GM19372 (cell line): Measurements from ENCODE around the gene CFAP97D2.
"Not testable (repeated sequence)": the region's sequence is repeated elsewhere in the genome, so short reads cannot be mapped to it uniquely, and the experiment has no call there.

Experiments used
- ATAC-seq: cut with Tn5 transposase; IDR thresholded peaks from one replicate; pipeline ENCODE4 v1.9.1; 2021; ENCODE audit warnings: mild to moderate bottlenecking, low read depth, moderate library complexity; ENCODE audit not compliant: unreplicated experiment

CFAP97D2 gene

DNA sequence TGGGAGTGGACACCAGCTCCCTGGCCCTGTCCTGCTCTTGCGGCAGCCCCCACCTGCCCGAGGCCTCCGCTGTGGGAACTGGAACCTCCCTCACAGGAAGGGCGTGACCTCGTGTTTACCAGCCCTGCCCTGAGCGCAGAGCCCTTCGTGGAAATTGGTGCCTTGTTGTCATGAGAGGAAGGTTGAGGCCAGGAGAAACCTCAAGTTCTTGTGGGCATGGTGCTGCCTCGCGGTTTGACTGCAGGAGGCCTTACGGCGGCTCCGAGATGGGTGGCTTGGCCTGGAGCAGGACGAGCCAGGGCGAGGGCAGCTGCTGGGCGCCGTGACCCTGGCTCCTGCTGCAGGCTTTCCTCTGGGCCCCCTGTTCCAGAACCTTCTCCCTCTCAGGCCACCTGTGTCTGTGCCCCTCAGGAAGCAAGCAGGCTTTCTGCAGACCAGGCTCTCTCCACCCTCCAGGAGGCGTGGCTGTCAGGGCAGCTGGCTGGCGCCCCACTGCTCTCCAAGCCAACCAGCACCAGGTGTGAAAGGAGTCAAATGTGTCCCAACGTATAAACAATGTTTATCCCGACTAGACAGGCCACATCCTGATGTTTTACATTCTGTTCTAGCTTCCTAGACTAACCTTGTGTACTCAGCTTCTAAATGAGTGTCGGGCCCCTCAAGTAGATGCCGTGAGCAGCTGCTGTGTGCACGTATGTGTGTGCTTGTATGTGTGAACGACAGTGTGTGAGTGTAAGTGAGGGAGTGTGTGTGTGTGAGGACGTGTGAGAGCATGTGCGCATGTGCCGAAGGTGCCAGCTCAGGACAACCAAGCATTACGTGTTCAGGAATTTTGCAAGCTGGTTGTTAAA is 36.2 kb upstream of the CFAP97D2 start:
- ATAC-seq = no peak

DNA sequence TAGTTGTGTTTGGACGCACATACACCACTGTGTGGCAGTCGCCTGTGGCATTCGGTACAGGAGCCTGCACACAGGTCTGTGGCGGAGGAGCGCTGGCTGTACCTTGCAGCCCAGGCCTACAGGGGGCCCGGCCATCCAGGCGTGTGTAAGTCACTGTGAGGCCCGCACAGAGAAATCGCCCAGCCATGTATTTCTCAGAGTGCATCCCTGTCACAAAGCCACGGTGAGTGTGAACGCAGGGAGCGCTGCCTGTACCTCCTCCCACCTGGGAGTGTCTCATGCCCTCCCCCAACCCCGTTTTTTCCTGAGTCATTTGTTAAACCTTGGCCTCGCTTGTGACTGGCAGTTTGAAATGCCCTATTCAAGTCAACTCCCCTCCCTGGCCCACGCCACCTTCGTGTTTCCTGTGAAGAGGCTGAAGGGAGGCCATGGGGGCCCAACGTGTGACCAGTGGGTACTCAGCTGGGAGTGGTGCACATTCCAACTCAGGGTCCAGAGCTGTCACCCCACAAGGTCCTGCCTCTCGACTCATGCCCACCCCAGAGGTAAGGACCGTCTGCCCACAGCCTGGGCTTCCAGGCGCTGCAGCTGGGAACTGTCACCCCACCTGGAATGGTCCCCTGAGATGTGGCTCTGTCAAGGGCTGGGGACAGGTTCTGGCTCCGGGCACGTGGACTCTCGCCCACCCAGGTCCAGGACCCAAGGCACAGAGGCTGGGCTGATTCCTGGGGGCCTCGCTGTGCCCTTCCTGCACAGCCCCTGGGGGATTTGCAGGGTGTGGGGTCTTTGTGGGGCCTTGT is 35.1 kb upstream of the CFAP97D2 start:
- ATAC-seq = no peak

DNA sequence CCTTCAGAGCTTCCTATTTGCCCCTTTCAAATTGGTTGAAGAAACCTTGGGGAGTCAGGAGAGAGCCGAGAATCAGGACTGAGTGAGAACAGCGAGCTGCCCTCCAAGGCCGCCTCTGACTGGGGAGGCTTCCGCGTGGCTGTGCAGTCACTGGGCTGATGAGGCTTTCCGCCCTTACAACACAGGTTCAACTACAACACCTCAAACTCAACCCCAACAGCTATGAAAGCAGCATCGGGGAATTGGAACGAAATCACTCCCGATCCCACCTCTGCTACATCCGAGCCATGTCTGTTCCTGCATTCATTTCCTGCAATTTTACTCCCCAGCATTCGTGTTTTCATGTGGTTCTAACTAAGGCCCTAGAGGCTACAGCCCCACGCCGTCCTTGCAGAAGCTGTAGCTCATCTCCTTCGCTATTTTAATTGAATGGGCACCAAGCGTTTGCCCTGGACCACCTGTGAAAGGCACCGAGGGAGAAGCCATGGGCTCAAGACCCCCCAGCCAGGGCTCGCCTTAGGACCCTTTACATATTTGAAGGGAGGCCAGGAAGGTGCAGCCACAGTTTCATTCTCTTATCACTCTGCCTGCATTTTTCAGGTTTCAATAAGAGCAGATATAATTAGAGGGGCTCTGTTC is 34.3 kb upstream of the CFAP97D2 start:
- no peak for ATAC-seq

DNA sequence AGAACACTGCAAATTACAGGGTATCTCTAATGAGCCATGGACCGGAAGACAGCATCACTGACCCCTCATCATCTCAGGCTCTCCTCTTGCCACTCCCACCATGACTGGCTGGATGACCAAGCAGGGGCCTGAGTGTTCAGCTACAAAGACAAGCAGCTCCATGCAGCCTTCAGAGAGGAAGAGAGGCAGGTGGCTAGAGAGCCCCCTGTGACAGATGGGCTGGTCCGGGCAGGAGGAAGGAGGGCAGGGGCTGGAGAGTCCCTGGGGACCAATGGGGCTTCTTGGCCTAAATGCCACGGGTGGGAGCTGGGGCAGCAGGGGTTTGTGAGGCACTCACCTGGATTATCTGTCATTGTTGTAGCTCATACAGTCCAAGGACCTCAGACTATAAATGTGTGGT is 33.8 kb upstream of the CFAP97D2 start:
- ATAC-seq = no peak

DNA sequence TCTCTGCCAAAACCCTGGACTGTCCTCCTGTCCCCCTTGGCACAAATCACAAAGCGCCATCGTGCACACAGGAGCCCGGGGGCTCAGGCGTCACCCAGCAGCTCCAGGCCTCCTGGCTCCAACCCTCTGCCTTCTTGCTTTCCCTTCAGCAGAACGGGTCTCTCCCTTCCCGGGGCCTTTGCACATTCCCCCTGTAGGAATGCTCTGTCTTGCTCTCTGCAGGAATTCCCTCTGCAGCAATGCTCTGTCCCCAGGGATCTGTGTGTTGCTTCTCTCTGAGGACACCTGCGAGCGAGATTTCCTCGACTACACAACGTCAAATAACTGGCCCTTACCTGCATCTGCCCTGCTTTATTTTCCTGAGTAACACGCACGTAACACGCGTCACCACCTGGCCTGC is 33.3 kb upstream of the CFAP97D2 start:
- no peak for ATAC-seq

DNA sequence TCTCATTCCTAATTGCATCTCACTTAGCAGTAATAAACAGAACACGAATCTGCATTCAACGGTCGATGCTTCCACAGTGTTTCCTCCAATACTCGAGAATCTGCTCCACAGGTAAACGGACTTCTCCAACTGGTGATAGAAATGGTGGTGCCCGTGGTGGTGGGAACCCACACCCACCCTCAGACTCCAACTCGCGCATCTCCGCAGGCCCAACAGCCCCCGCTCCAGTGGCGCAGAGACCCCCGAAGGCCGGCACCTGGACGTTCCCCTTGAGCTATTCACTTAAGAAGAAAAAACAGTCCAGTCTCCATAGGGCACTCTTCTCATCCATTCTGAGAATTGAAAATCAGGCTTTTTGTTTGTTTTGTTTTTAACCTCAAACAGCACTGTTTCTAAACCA is 32.9 kb upstream of the CFAP97D2 start:
- ATAC-seq = no peak

DNA sequence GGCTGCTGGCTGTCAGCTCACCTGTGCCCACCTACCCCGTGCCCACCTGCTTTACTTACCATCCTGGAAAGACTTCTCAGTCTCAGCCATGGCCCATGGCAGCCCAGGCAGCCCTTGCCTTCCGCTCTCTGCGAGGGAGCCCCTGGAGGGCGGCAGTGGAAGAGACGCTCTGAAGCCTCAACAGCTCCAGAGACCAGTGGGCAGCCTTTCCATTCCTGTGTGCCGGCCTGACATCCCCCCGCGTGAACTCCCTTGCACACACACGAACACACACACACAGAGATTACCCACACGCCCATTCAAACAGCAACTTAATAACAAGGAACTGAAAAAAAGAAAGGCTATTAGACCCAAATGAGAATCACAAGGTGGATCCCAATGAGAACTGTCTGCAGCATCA is 32.4 kb upstream of the CFAP97D2 start:
- ATAC-seq = no peak

DNA sequence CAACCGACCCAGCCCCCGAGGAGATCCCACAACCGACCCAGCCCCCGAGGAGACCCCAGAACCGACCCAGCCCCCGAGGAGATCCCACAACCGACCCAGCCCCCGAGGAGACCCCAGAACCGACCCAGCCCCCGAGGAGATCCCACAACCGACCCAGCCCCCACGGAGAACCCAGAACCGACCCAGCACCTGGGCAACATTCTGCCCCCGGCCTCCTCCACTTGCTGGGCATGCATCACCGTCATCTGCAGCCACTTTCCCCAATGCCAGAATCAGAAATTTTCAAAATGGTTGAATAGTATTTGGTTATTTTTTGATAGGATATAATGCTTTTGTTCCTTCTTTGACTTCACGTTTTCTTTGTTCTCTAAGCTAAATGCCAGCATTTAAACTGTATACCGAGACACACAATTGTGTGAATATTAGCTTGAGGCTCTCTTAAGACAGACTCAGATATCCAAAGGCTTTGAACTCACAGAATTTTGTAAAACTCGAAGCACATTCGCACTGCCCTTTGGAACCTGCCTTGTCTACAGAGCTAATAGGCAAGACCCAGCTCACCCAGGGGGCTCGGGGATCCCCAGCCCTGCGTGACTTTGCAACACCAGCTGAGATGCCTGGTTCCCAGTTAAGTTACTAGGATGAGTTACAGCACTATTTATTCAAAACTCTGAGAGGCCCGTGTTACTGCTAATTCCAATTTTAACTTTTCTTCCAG is 31.1 kb upstream of the CFAP97D2 start:
- ATAC-seq = peak; percentile 18

DNA sequence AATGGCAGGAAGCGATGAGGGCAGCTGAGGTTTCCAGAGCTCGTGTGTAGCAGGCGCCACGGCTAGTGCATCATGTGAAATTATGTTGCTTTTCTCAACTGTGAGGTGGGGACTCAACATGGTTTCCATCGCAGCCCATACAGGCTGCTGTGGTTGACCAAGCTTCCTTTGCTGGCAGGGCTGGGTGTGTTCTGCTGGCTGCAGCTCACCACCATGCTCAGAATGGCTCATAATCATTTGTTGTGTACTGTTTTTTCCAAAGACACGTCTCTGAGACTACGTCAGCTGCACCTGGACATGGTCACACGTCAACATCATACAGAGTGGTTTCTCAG is 30.6 kb upstream of the CFAP97D2 start:
- ATAC-seq = peak; percentile 92

DNA sequence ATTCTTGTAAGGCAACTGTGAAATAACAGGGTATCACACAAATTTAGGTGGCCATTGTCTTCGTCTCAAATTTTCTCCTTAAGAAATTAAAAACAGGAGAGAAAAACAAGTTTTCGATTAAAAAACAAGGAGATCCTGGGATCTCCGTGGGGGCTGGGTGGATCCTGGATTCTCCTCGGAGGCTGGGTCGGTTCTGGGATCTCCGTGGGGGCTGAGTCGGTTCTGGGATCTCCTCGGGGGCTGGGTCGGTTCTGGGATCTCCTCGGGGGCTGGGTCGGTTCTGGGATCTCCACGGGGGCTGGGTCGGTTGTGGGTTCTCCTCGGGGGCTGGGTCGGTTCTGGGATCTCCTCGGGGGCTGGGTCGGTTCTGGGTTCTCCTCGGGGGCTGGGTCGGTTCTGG is 30.2 kb upstream of the CFAP97D2 start:
- not testable (repeated sequence) for ATAC-seq

DNA sequence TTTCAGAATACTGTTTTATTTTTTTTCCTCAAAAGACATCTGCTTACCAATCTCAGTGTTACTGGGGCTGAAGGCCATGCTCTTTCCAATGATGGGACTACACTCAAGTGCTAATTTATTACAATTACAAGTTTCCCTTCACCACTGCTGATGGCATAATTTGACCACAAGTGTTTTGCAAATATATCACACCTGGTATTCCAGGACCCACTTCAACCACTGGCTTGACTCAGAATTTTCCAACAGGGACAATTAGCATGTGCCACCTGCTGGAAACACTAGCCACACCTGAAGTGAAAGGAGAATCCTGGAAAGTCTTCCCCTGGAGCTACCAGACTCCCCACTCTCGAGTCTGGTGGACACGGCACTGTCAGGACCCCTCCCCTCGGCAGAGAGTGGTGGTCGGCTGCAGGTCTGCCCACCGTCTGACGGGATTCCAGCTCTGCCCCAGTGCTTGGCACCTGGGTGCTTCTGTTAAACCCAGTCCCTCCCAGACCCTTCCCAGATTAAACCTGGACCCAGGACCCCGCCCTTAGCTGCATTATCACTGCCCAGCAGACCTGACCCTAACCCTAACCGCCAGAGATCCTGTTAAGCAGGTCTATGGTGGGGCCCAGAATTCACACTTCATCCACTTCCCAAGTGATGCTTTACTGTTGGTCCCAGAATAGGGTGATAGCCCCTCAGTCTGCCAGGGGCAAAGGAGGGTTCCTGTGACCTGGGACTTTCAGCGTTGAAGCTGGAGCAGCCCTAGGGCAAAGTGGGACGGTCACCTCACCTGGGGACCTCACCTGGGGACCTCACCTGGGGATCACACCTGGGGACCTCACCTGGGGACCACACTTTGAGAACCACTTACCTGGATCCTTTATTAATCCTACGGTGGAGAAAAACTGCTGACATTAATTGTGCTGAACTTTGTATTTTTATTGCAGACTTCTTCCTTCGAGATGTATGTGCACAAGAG is 29.0 kb upstream of the CFAP97D2 start:
- no peak for ATAC-seq

DNA sequence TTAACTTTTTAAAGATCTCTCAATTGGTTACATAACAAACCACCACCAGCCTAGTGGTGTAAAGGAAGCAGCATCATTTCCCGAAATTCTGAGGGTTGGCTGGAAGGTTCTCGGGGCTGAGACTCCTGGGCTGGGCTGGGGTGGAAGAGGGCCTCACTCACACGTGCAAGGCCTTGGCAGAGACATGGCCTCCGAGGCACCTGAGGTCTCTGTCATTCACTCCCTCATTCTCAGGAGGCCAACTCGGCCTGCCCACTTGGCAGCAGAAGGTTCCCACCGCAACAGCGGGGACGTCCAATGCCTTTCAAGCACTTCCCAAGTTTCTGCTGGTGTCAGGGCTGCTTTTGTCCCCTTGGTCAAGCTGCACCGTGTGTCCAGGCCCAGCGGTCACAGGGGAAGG is 28.0 kb upstream of the CFAP97D2 start:
- no peak for ATAC-seq

DNA sequence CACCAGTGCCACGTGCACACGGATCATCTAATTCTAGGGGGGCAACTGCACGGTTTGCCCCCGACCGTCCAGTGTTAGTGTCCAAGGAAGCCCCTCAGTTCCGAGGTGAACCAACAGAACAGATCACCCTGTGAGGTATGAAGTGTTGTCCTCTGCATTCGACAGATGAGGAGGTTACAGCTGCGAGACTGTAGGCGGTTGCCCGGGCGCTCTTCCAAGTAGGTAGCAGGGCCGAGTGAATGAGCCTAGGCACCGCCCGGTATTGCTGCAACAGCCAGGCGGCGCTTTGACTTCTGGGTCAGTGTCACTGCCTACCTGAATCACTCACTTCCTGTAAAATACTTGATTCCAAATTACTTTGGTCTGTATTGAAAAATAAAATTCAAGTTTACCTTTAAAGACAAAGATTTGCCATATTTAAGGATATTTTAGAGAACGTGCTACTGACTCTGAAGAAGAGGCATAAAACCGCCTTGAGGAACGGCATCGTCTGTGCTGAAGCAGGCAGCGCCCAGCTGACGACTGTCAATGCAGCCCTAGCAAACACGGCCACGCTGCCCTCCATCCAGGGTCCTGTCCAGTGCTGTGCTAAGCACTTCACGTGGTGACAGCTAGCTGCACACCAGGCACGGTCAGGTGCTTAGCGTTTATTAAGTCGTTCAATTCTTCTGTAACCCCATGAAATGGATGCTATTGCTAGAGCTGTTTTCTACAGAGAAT is 27.3 kb upstream of the CFAP97D2 start:
- no peak for ATAC-seq

DNA sequence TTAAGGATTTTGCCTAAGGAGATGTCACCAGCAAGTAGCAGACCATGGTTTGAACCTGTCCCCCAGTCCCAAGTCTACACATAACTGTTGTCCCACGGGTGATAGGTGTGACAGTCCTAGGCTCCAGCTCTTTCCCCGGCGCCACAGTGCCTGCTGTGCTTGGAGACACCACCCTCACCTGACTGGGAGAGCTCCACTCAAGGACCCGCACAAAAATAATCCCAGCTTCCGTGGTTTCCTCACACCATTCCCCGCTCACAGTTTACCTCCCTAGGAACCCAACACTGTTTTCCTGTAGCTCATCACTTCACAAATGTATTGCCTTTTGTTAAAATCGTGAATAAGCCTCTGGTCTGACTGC is 26.8 kb upstream of the CFAP97D2 start:
- no peak for ATAC-seq

DNA sequence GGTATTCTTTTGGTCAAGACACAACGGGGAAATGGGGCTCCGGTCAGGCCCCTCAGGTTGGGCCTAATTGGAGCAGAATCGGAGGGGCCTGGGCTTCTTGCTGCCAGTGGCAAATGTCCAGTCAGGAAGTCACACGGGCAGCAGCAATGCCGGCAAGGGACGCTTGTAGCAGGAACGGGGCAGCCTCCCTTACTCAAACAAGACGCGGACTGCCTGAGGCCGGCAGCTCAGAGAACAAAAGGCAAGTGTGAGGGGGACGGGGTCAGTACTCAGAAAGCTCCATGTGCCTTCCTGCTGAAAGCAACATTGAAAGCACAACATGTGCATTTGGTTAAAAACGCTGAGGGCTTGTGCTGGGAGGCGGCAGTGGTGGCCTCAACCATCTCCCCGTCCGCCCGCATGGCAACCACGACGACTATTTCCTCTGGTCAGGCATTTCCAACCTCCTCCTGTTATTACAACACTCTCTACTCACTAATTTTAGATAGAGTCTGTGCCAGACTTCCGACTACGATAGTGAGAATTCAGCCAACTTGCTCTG is 26.2 kb upstream of the CFAP97D2 start:
- no peak for ATAC-seq

DNA sequence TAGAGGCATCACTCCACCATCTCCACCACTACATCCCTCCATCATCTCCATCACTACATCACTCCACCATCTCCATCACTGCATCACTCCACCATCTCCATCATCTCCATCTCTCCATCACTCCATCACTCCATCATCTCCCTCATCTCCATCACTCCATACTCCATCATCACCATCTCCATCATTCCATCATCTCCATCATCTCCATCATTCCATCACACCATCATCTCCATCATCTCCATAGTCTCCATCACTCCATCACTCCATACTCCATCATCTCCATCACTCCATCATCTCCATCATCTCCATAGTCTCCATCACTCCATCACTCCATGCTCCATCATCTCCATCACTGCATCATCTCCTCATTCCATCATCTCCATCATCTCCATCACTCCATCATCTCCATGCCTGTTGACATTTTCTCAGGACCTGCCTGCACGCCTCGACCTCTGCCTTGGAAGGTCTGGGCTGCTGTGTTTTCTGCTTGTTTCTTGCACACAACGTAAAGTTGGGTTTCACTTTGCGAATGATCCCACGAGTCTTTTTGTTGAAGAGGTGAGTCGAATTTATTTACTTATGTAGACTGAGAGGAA is 25.5 kb upstream of the CFAP97D2 start:
- ATAC-seq = no peak

DNA sequence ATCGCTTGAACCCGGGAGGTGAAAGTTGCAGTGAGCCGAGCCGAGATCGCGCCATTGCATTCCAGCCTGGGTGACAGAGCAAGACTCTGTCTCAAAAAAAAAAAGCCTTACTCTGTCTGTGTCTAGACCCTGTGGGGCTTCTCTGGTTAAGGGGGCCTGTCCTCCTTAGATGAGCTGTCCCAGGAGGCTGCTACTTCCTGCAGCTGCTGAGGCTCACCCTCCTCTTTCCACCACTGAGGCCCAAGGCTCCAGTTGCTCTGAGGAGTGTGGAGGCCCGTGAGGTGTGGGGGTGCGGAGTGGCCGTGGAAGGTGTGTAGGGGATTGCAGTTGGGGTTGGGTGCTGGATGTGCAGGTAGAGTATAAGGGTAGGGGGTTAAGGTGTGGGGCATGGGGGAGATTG is 24.6 kb upstream of the CFAP97D2 start:
- ATAC-seq = no peak

DNA sequence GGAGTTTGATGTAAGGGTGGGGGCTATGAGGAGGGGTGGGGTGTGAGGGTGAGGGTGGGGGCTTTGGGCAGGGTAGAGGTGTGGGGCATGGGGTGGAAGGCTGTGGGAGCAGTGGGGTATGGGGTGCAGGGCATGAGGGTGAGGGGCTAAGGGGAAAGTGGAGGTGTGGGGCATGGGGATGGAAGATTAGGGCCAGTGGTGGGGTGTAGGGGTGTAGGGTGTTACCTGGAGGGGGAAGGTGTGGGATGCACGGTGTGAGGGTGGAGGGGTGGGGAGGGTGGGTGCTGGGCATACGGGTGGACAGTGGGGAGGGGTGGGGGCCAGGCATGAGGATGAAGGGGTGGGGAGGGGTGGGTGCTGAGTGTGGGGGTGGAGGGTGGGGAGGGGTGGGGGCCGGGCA is 23.7 kb upstream of the CFAP97D2 start:
- no peak for ATAC-seq
